ENCODE data around the gene FGA. TPM values are rescaled to one million over a fixed set of nuclear protein-coding genes. Genes with fewer than 3 reads are reported as not detected.

FGA gene
- polyA plus RNA-seq, 1 donor (not counting 4 experiments of a cell fraction or from before 2014, with no cell fraction given) = not detected

- Histone ChIP-seq H3K4me2 (ENCODE audit: control insufficient read depth, extremely low read depth, insufficient read depth, low read depth, low read length) (no peak overlapping the region), H3K27ac (ENCODE audit: control insufficient read depth, insufficient read depth, low read length) (no peak overlapping the region), H3K9me1 (ENCODE audit: control insufficient read depth, extremely low read depth, insufficient read depth, low read length) (no peaks in the 10 kb centered on the region), H3K9ac (ENCODE audit: control insufficient read depth, extremely low read depth, insufficient read depth, low read length) (no peak overlapping the region), H3K27me3 (ENCODE audit: control insufficient read depth, extremely low read depth, insufficient read depth, low read length) (no peaks in the 10 kb centered on the region), H3K4me3 (ENCODE audit: control insufficient read depth in 2 of 3, extremely low read depth in 1 of 3, insufficient read depth in 2 of 3, low read depth in 1 of 3, low read length in 3 of 3) (no peak overlapping the region), H3K4me1 (ENCODE audit: control insufficient read depth, extremely low read depth, insufficient read depth, low read length) (peaks cover 5% of the 10 kb centered on the region), H2AFZ (ENCODE audit: control insufficient read depth, low read length) (no peak overlapping the region), H3K9me3 (ENCODE audit: control insufficient read depth, low read depth, low read length) (no peaks in the 10 kb centered on the region), H3K36me3 (ENCODE audit: control insufficient read depth in 2 of 2, extremely low read depth in 1 of 2, insufficient read depth in 2 of 2, low read length in 2 of 2) (no peaks in the 10 kb centered on the region), H4K20me1 (ENCODE audit: control insufficient read depth, extremely low read depth, insufficient read depth, low read length) (no peaks in the 10 kb centered on the region), H3K79me2 (ENCODE audit: control insufficient read depth, insufficient read depth, low read length) (no peaks in the 10 kb centered on the region)
- DNase-seq (ENCODE audit: low read depth, low spot score) = no peak
- FAIRE-seq = no peak
- dilution Hi-C loops (cut with MboI; ENCODE audit: extremely low pct_ligation_motif_present, low sequenced_read_pairs) = no loop called here
- TF ChIP-seq CTCF (optimal IDR thresholded peaks at IDR 0.05 in 1 of 3, IDR thresholded peaks at IDR 0.05 in 1 of 3, conservative IDR thresholded peaks at IDR 0.05 in 1 of 3; ENCODE audit: extremely low read depth in 1 of 3, insufficient read depth in 2 of 3, low read length in 3 of 3) (no peak), EZH2 (IDR thresholded peaks at IDR 0.05; ENCODE audit: low read length) (no peak)
Measured at GRCh38 chr4:154631828-154632227, 41.3 kb upstream of the FGA start.

GRCh38 chr4:154630324-154630723 lies 39.8 kb upstream of the FGA start:
- no peak for TF ChIP-seq EZH2 (IDR thresholded peaks at IDR 0.05; ENCODE audit: low read length)
- no peak for TF ChIP-seq CTCF (optimal IDR thresholded peaks at IDR 0.05 in 1 of 3, IDR thresholded peaks at IDR 0.05 in 1 of 3, conservative IDR thresholded peaks at IDR 0.05 in 1 of 3; ENCODE audit: extremely low read depth in 1 of 3, insufficient read depth in 2 of 3, low read length in 3 of 3)
- Histone ChIP-seq H3K27ac (ENCODE audit: control insufficient read depth, insufficient read depth, low read length) (no peak overlapping the region), H3K9me3 (ENCODE audit: control insufficient read depth, low read depth, low read length) (no peaks in the 10 kb centered on the region), H3K4me2 (ENCODE audit: control insufficient read depth, extremely low read depth, insufficient read depth, low read depth, low read length) (no peak overlapping the region), H3K36me3 (ENCODE audit: control insufficient read depth in 2 of 2, extremely low read depth in 1 of 2, insufficient read depth in 2 of 2, low read length in 2 of 2) (no peaks in the 10 kb centered on the region), H3K79me2 (ENCODE audit: control insufficient read depth, insufficient read depth, low read length) (no peaks in the 10 kb centered on the region), H2AFZ (ENCODE audit: control insufficient read depth, low read length) (no peak overlapping the region), H3K27me3 (ENCODE audit: control insufficient read depth, extremely low read depth, insufficient read depth, low read length) (no peaks in the 10 kb centered on the region), H4K20me1 (ENCODE audit: control insufficient read depth, extremely low read depth, insufficient read depth, low read length) (no peaks in the 10 kb centered on the region), H3K4me1 (ENCODE audit: control insufficient read depth, extremely low read depth, insufficient read depth, low read length) (peaks cover 5% of the 10 kb centered on the region), H3K9ac (ENCODE audit: control insufficient read depth, extremely low read depth, insufficient read depth, low read length) (no peak overlapping the region), H3K9me1 (ENCODE audit: control insufficient read depth, extremely low read depth, insufficient read depth, low read length) (no peaks in the 10 kb centered on the region), H3K4me3 (ENCODE audit: control insufficient read depth in 2 of 3, extremely low read depth in 1 of 3, insufficient read depth in 2 of 3, low read depth in 1 of 3, low read length in 3 of 3) (no peak overlapping the region)
- FAIRE-seq = no peak
- dilution Hi-C loops (cut with MboI; ENCODE audit: extremely low pct_ligation_motif_present, low sequenced_read_pairs) = no loop called here
- DNase-seq (ENCODE audit: low read depth, low spot score) = no peak

Measured in keratinocyte (primary cell).